Measurements from ENCODE around the gene ERF.
A peak's percentile ranks its signal among the peaks of the same experiment; 100 is the strongest.

Gene ERF

DNA sequence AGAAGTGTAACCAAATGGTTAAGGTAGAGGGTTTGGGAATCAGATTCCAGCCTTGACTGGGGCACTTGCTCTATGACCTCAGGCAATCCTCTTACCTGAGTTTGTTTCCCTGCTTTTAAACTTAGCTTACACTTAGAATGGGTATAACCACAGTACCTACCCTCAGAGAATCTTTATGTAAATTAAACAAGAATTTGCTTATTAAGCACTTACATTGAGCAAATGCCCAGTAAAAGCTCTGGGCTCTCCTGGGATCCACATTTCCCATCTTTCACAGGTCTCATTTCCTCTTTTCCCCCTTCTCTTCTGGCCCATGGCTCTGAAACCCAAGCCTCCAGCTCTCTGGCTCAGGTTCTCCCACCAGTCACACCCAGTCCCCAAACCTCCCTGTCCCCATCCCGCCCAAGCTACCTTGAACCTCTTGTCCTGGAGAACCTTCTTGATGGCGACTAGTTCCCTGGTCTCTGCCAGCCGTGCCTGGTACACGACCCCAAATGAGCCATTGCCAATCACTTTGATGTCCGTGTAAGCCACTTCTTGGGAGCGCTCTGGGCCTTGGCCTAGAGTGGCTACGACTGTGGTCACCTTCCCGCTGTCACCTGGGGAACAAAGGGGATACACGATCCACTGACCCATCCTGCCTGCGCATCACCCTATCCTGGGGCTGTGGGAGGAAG, 15.2 kb downstream of the ERF start:
- DNase-seq = no peak

- DNase-seq = no peak
These were observed 19.7 kb downstream of the ERF start for GRCh38 chr19:42235181-42235580.

- DNase-seq = no peak
These were observed 20.6 kb downstream of the ERF start for GRCh38 chr19:42234364-42234763.

DNA sequence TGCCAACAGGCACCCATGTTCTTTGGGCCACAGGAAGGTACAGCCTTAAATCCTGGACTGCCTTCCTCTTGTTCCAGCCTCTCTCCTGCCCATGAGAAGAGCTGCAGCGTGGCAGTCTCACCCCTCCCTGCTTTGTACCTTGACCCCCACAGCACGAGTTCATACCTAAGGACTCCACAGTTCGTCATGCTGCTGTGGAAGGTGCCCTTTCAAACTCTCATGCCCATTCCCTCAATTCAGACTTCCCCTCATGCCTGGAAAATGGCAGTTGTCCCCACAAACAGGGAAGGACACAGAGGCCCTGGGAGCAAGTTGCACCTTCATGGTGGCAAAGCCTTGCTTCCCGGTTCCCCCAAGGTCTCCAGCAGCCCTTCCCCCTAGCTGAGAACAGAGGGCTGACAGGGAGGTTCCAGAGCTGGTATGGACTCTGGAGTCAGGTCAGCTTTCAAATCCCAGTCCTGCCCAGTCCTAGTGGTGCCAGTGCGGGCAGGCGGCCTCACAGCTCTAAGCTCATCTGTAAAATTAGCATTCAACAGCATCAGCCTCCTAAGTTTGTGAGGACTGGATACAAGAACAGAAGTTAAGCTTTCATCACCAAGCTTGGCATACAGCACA, 21.1 kb downstream of the ERF start:
- no peak for DNase-seq

DNA sequence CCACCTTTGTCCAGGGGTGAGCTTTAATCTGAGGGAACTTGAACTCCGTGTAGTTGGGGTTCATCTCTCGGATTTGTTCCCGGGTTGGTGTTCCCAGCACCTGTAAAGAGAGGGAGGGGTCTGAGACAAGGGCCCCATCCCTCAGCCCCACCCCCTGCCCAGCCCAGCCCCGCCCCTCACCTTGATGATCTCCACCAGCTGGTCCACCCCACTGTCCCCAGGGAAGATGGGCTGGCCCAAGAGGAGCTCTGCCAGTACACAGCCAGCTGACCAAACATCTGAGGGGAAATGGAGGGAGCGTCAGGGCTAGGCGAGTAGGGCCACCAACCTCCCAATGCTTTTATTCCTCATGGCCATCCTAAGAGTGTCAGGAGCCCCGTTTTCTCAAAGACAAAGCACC, 21.8 kb downstream of the ERF start:
- DNase-seq = no peak

DNA sequence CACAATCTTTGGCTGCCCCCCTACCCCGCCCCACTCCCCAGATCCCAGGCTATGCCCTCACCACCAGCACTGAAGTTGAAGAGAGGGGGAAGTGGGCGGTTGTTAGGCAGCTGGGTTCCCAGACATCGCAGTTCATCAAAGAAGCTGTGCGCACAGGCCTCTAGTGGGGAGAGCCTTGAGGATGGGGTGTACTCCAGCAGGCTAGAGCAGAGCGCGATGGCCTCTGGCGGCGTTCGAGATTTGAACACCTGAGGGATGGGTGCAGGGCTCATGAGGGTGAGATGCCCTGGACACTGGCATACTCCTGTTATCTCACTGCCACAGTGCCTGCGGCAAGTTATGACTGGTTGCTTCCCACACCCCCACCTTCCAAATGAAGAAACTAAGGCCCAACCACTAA, 22.5 kb downstream of the ERF start:
- DNase-seq = no peak

GRCh38 chr19:42230571-42230970, 24.4 kb downstream of the ERF start:
- DNase-seq = no peak

DNA sequence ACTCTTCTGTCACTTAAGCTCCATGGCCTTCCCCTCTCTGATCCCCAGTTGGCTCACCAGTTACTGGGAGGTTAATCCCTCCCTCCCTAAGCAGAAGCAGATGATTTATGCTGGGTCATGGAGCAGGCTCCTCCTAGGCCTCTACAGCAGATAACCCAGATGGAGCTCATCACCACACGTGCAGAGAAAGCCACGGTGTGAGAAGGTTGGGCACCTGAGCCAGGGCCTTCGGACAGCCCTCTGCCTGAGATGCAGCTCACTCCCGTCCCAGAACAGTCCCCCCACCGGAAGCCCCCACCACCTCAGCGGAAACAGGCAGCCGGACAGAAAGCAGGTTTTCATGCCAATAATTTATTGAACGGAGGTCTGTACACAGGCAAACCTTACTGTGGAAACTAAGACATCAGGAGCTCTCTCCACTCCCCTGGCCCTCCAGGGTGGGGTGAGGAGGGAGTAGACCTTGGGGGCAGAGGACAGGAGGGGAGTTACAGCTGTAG, 25.0 kb downstream of the ERF start:
- no peak for DNase-seq

GRCh38 chr19:42229301-42229854, 25.6 kb downstream of the ERF start:
- DNase-seq = no peak

DNA sequence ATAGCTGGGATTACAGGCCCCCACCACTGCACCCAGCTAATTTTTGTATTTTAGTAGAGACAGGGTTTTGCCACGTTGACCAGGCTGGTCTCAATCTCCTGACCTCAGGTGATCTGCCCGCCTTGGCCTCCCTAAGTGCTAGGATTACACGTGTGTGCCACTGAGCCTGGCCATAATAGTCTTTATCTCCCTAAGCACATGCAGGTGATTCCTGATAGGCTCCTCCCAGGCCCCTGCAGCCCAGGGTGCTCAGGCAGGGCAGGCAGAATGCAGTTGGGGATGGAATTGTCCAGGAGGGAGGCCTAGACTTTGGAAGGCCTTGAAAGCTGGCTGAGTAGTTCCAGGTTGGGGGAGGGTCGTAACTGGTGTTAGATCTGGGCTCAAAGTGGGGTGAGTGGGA, 26.3 kb downstream of the ERF start:
- no peak for DNase-seq

DNA sequence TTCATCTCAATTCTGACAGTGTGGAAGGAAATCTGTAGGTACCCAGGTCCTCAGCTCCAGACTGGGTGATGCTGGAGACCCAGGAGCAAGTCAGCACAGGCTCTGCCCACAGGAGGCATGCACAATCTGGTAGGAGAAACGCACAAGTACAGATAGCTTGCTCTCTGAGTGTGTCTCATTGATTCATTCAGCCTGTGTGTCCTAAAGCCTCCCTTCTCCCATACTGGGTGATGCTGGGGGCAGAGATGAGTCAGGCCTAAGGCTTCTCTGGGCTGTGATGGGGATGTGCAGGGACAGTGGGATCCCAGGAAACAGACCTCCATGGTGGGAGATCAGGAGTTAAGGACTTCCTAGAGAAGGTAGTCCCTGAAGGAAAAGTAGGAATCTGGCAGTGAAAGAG, 28.0 kb downstream of the ERF start:
- DNase-seq = no peak

- no peak for DNase-seq
These were observed 29.1 kb downstream of the ERF start for GRCh38 chr19:42225718-42226292.

DNA sequence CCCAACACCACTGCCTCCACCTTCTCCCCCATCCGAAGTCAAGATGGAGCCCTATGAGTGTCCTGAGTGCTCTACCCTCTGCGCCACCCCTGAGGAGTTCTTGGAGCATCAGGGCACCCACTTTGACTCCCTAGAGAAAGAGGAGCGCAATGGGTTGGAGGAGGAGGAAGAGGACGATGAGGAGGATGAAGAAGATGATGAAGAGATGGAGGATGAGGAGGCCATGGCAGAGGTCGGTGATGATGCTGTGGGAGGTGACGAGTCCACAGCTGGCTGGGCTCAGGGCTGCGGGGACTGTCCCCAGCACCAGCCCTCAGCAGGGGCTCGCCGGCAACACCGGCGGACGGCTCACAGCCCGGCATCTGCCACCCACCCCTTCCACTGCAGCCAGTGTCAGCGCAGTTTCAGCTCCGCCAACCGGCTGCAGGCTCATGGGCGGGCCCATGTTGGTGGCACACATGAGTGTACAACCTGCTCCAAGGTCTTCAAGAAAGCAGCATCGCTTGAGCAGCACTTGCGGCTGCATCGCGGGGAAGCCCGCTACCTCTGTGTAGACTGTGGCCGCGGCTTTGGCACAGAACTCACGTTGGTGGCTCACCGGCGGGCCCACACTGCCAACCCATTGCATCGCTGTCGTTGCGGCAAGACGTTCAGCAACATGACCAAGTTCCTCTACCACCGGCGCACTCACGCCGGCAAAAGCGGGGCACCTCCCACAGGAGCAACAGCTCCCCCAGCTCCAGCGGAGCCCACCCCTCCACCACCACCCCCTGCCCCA, 29.8 kb downstream of the ERF start:
- DNase-seq = no peak

- no peak for DNase-seq
These were observed 34.2 kb downstream of the ERF start for GRCh38 chr19:42220751-42221097.

DNA sequence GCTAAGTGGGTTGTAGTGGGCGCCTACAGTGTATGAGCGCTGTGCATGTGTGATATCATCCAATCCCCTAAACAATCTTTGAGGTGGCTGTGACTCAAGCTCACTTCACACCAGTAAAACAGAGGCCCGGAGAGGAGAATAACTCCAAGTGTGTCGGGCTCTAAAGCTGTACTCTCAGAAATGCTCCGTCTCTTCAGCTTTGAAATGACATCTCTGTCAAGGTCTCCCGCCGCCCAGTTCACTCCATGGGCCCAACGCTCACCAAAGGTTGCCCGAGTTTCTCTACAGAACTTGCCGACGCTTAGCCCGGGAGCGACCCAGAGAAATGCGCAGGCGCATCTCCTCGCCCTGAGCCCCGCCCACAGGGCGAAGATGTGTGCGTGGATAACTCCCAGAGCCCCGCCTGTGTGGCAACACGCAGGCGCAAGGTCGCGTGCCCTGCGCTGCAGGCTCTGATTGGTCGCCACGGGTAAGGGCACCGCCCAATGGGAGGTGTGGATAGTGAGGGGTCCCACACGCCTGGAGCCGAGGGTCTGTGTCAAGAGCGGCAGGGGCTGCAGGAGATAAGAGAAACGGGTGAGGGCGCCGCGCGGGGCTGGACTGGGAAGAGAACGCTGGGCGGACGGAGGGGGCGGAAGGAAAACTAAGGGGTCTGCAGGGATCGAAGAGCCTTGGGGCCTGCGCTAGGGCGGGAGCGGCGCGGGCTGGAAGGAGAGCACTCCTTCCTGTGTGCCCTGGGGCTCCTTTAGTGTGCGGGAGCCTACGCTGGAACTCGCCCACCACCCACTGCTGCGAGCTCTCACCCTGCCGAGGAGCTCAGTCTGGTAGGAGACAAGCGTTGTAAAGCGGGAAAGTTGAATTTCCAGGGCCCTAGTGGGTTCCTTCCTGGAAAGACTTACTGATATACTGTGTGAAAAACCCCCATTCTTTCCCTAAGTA, 34.8 kb downstream of the ERF start, which contains the start of gene ZNF526:
Gene ZNF526 (plus strand): TSS at position 501 of the 939 bp plus-strand sequence. CDS start 4,092 bp downstream, outside the sequence.
- peak; percentile 93 to 97 for DNase-seq

DNA sequence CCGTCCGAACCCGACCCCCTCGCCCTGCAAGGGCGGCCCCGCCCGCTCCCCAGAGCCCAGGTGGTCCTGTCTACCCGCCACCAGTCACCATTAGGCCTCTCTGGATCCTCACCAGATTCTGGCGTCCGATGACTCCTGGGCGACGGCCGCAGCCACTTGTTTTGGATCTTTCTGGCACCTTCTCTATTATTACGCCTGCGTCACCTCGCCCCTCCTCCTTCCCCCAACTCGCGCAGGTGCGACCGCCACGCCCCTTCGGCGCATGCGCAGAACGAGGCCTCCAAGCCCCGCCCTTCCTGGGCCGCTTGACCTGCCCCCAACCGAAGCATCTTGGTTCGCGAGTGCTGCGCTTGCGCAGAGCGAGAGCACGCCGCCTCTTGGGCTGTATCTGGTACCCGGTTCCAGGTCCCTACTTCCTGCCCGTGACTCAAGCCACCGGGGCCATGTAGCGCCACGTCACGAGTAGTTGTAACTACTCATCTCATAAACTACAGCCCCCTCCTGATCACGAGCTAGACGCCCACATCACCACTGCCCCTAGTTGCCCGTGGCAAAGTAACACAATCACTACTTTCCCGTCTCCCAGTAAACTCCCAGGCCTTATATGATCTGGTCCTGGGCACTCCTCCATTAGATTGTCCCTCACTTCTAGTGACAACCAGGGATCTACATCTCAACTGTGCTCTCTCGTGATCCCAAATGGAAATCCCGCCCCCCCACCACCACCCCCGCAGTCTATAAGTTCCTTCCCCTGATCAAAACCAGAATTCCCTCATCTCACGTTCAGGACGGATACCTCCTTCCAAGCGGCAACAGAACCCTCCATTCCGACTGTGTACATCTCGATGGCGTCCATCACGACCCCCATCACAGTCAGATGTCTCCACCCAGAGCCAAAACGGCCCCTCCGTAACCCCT, 37.1 kb downstream of the ERF start, which contains the start of gene DEDD2:
Gene DEDD2 (minus strand): TSS at position 158 of the 918 bp plus-strand sequence. CDS start 670 bp downstream, outside the sequence.
- DNase-seq = peak; percentile 99 to 100

- DNase-seq = peak in 1 of 2 experiments; percentile 17
These were observed 38.0 kb downstream of the ERF start for GRCh38 chr19:42216653-42217519.

DNA sequence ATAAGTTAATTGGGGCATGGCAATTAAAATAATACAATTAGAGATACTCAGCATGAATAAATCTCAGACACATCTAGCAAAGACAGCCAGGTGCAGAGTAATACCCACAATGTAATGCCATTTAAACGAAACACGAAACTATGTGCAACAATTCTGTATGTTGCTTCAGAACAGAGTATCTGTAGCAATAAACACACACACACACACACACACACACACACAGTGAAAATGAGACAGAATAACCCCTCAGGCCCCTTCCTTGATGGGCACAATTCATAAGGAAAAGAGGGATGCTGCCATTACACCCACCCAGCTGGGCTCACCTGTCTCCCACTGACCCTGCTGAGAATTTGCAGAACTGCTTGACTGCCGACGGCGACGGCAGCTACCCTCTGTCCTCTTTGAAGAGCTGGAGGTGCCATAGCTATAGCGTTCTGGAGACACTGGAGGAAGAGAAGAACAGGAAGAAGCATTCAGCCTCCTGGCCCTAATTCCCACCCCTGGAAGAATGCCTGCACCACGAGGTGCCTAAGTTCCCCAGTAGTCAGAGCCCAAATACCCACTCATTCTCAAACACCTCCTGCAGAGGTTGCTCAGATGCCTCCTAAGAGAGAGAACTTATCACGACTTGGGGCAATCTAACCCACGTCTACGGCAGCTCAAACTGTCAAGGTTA, 40.0 kb downstream of the ERF start:
- DNase-seq = no peak

GRCh38 chr19:42212886-42213285, 42.0 kb downstream of the ERF start:
- no peak for DNase-seq

Measured in stimulated activated CD4-positive, alpha-beta T cell treated with anti-CD3 and anti-CD28 coated beads, Interleukin-4, amount 100 ng/mL, for 4 hours (primary cell).